Measurements from ENCODE around the gene FAM83C. TPM values are rescaled to one million over a fixed set of nuclear protein-coding genes. Genes with fewer than 3 reads are reported as not detected.

The FAM83C gene
- total and polyA plus RNA-seq, 9 of the 15 experiments (the other 6 are each of a cell fraction or from before 2014, with no cell fraction given) = not detected

DNA sequence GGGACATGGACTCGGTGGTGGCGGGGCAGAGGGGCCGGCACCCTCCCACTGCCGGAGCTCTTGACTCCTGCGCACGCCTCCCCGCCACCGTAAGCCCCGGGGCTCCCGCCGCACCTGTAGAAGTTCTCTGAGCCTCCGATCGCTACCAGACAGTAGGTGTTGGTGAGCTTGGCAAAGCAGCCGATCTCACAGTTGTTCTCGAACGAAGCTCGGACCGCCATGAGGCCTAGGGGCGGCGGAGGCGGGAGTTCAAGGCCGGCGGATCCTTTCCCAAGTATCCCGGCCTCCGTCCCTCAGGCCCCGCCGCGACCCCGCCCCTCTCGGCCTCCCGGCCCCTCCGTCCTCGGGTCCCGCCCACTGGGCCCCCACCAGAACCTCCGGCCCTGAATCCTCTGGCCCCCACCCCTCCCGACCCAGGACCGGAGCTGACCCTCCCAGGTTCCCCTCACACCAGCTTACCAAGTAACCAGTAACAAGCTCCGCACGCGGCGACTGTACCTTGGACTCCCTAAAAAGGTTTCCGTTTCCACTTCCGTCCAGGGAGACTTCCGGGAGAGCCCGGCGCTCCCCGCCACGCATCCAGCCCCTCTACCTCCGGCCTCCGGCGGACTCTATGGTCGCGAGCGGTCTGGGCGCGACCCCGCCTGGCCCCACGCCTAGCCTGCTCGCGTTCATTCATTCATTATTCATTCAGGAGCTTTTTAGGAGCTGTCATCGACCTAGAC, 7.8 kb downstream of the FAM83C start, which contains the start of gene EIF6 (continued):
- TF ChIP-seq, protein P1, sequence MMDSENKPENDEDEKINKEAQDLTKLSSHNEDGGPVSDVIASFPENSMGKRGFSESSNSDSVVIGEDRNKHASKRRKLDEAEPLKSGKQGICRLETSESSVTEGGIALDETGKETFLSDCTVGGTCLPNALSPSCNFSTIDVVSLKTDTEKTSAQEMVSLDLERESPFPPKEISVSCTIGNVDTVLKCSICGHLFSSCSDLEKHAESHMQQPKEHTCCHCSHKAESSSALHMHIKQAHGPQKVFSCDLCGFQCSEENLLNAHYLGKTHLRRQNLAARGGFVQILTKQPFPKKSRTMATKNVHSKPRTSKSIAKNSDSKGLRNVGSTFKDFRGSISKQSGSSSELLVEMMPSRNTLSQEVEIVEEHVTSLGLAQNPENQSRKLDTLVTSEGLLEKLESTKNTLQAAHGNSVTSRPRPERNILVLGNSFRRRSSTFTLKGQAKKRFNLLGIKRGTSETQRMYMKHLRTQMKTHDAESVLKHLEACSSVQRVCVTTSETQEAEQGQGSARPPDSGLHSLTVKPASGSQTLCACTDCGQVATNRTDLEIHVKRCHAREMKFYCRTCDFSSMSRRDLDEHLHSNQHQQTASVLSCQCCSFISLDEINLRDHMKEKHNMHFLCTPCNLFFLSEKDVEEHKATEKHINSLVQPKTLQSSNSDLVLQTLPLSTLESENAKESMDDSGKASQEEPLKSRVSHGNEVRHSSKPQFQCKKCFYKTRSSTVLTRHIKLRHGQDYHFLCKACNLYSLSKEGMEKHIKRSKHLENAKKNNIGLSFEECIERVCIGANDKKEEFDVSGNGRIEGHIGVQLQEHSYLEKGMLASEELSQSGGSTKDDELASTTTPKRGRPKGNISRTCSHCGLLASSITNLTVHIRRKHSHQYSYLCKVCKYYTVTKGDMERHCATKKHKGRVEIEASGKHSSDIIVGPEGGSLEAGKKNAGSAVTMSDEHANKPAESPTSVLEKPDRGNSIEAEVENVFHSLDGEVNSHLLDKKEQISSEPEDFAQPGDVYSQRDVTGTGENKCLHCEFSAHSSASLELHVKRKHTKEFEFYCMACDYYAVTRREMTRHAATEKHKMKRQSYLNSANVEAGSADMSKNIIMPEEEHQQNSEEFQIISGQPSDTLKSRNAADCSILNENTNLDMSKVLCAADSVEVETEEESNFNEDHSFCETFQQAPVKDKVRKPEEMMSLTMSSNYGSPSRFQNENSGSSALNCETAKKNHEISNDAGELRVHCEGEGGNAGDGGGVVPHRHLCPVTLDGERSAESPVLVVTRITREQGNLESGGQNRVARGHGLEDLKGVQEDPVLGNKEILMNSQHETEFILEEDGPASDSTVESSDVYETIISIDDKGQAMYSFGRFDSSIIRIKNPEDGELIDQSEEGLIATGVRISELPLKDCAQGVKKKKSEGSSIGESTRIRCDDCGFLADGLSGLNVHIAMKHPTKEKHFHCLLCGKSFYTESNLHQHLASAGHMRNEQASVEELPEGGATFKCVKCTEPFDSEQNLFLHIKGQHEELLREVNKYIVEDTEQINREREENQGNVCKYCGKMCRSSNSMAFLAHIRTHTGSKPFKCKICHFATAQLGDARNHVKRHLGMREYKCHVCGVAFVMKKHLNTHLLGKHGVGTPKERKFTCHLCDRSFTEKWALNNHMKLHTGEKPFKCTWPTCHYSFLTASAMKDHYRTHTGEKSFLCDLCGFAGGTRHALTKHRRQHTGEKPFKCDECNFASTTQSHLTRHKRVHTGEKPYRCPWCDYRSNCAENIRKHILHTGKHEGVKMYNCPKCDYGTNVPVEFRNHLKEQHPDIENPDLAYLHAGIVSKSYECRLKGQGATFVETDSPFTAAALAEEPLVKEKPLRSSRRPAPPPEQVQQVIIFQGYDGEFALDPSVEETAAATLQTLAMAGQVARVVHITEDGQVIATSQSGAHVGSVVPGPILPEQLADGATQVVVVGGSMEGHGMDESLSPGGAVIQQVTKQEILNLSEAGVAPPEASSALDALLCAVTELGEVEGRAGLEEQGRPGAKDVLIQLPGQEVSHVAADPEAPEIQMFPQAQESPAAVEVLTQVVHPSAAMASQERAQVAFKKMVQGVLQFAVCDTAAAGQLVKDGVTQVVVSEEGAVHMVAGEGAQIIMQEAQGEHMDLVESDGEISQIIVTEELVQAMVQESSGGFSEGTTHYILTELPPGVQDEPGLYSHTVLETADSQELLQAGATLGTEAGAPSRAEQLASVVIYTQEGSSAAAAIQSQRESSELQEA (IDR thresholded peaks at IDR 0.05; ENCODE audit: low read depth) = peak; percentile 83
- TF ChIP-seq ZNF444 (CRISPR knock-in tag; IDR thresholded peaks at IDR 0.05) = no peak
- peak; percentile 85 for TF ChIP-seq POLR2G (IDR thresholded peaks at IDR 0.05; ENCODE audit: low read depth, low read length)
- TF ChIP-seq, protein P2, sequence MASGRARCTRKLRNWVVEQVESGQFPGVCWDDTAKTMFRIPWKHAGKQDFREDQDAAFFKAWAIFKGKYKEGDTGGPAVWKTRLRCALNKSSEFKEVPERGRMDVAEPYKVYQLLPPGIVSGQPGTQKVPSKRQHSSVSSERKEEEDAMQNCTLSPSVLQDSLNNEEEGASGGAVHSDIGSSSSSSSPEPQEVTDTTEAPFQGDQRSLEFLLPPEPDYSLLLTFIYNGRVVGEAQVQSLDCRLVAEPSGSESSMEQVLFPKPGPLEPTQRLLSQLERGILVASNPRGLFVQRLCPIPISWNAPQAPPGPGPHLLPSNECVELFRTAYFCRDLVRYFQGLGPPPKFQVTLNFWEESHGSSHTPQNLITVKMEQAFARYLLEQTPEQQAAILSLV (tag; IDR thresholded peaks at IDR 0.05) = no peak
- TF ChIP-seq SPI1 (IDR thresholded peaks at IDR 0.05; ENCODE audit: borderline replicate concordance, low read depth, low read length) = peak; percentile 83
- TF ChIP-seq, protein P3, sequence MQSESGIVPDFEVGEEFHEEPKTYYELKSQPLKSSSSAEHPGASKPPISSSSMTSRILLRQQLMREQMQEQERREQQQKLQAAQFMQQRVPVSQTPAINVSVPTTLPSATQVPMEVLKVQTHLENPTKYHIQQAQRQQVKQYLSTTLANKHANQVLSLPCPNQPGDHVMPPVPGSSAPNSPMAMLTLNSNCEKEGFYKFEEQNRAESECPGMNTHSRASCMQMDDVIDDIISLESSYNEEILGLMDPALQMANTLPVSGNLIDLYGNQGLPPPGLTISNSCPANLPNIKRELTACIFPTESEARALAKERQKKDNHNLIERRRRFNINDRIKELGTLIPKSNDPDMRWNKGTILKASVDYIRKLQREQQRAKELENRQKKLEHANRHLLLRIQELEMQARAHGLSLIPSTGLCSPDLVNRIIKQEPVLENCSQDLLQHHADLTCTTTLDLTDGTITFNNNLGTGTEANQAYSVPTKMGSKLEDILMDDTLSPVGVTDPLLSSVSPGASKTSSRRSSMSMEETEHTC (IDR thresholded peaks at IDR 0.05) = no peak
- TF ChIP-seq EWSR1 (IDR thresholded peaks at IDR 0.05; ENCODE audit: borderline replicate concordance, low read depth, partially characterized antibody) = no peak
- no peak for TF ChIP-seq KLF10 (CRISPR knock-in tag; IDR thresholded peaks at IDR 0.05)
- TF ChIP-seq, protein P4, sequence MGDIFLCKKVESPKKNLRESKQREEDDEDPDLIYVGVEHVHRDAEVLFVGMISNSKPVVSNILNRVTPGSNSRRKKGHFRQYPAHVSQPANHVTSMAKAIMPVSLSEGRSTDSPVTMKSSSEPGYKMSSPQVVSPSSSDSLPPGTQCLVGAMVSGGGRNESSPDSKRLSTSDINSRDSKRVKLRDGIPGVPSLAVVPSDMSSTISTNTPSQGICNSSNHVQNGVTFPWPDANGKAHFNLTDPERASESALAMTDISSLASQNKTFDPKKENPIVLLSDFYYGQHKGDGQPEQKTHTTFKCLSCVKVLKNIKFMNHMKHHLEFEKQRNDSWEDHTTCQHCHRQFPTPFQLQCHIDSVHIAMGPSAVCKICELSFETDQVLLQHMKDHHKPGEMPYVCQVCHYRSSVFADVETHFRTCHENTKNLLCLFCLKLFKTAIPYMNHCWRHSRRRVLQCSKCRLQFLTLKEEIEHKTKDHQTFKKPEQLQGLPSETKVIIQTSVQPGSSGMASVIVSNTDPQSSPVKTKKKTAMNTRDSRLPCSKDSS (IDR thresholded peaks at IDR 0.05; ENCODE audit: low read depth, partially characterized antibody) = no peak
- peak; percentile 79 for TF ChIP-seq TBP (optimal IDR thresholded peaks at IDR 0.05; ENCODE audit: low read depth, low read length)
- TF ChIP-seq EHMT2 (IDR thresholded peaks at IDR 0.05) = no peak
- peak; percentile 94 for TF ChIP-seq ZNF24 (IDR thresholded peaks at IDR 0.05)
